SK-N-SH (cell line): ENCODE results near the gene CPNE8. TPM values are rescaled to one million over a fixed set of nuclear protein-coding genes. Genes with fewer than 3 reads are reported as not detected.

ENCODE experiments used
- CTCF ChIA-PET: fragments of 300-600, 350-600 bp; formaldehyde crosslinking; extraction: SDS; loops from one replicate; lab custom pipeline; 2021; lab: Yijun Ruan, JAX
- POLR2A ChIA-PET: fragments of 350-600 bp; sonication (Branson Sonifier 250); formaldehyde crosslinking; extraction: SDS; loops from one replicate; lab custom pipeline; 2020; ENCODE audit warnings: antibody characterized with exemption, inconsistent platforms; lab: Yijun Ruan, JAX
- DNase-seq: peaks from one replicate; pipeline ENCODE4 v3.0.0; 2012
- H2AFZ ChIP-seq: fragments of 200-600 bp; sonication (generic); 2 replicates; pipeline ENCODE4 v1.8.1; 2016; ENCODE audit warnings: antibody characterized with exemption, mild to moderate bottlenecking, low read depth
- H3F3A ChIP-seq: fragments of 200-600 bp; sonication (generic); replicated peaks from 2 replicates; pipeline ENCODE3; 2016; ENCODE audit warnings: antibody characterized with exemption, mild to moderate bottlenecking; ENCODE audit not compliant: insufficient read depth
- H3K27ac ChIP-seq, 2 experiments: fragments of 200-500 bp in 1 of 2; fragments of 200-600 bp in 1 of 2; sonication (Bioruptor generic) in 1 of 2; sonication (generic), shearing (Covaris generic) in 1 of 2; 2 replicates each; pipeline versions ENCODE4 v1.5.1 to v1.6.1; 2014 to 2016; ENCODE audit warnings: low read depth in 2 of 2, inconsistent platforms in 1 of 2, low read length in 1 of 2, mild to moderate bottlenecking in 1 of 2, mixed read lengths in 1 of 2
- H3K27me3 ChIP-seq: fragments of 200-600 bp; sonication (generic), shearing (Covaris generic); 2 replicates; pipeline ENCODE4 v1.6.1; 2016; ENCODE audit warnings: mixed run types; ENCODE audit not compliant: insufficient read depth
- H3K36me3 ChIP-seq, 2 experiments: fragments of 200-500 bp in 1 of 2; fragments of 200-600 bp in 1 of 2; sonication (Bioruptor generic) in 1 of 2; sonication (generic) in 1 of 2; replicated peaks in 1 of 2; 2 replicates each; pipeline versions ENCODE3 to v1.5.1; 2014 to 2016; ENCODE audit warnings: low read length in 1 of 2, mild to moderate bottlenecking in 1 of 2; ENCODE audit not compliant: insufficient read depth in 2 of 2, control insufficient read depth in 1 of 2
- H3K4me1 ChIP-seq, 2 experiments: fragments of 200-500 bp in 1 of 2; fragments of 200-600 bp in 1 of 2; sonication (Bioruptor generic) in 1 of 2; sonication (generic), shearing (Covaris generic) in 1 of 2; 2 replicates each; pipeline versions ENCODE4 v1.5.1 to v1.6.1; 2014 to 2016; ENCODE audit warnings: low read depth in 1 of 2, low read length in 1 of 2, mixed run types in 1 of 2; ENCODE audit not compliant: insufficient read depth in 2 of 2, control insufficient read depth in 1 of 2
- H3K4me2 ChIP-seq: fragments of 200-600 bp; sonication (generic), shearing (Covaris generic); 2 replicates; pipeline ENCODE4 v1.6.1; 2017; ENCODE audit warnings: mixed run types
- H3K4me3 ChIP-seq, 2 experiments: fragments of 200-500 bp in 1 of 2; fragments of 200-600 bp in 1 of 2; sonication (Bioruptor generic) in 1 of 2; sonication (generic), shearing (Covaris generic) in 1 of 2; 2 replicates each; pipeline versions ENCODE4 v1.5.1 to v1.8.1; 2014 to 2016; ENCODE audit warnings: low read depth in 2 of 2, inconsistent platforms in 1 of 2, low read length in 1 of 2, mild to moderate bottlenecking in 1 of 2, mixed read lengths in 1 of 2, moderate library complexity in 1 of 2
- H3K79me2 ChIP-seq: fragments of 200-600 bp; sonication (generic); 2 replicates; pipeline ENCODE4 v1.8.1; 2017; ENCODE audit warnings: mild to moderate bottlenecking; ENCODE audit not compliant: insufficient read depth
- H3K9ac ChIP-seq: fragments of 200-600 bp; sonication (generic); 2 replicates; pipeline ENCODE4 v1.6.1; 2017; ENCODE audit warnings: mixed run types
- H3K9me2 ChIP-seq: fragments of 200-600 bp; sonication (generic); 2 replicates; pipeline ENCODE4 v1.6.1; 2017; ENCODE audit warnings: mixed run types
- H3K9me3 ChIP-seq: fragments of 200-600 bp; sonication (generic); 2 replicates; pipeline ENCODE4 v1.6.1; 2017; ENCODE audit warnings: mixed run types, mild to moderate bottlenecking, moderate library complexity
- H4K20me1 ChIP-seq: fragments of 200-600 bp; sonication (generic); 2 replicates; pipeline ENCODE4 v1.6.1; 2017; ENCODE audit warnings: mild to moderate bottlenecking, mixed run types; ENCODE audit not compliant: insufficient read depth
- CHD2 ChIP-seq: fragments of 150-350 bp; IDR thresholded peaks from 2 replicates; pipeline ENCODE4 v1.6.1; 2018; ENCODE audit warnings: low read length; ENCODE audit not compliant: partially characterized antibody
- EZH2phosphoT487 ChIP-seq: fragments of 200-600 bp; sonication (generic); IDR thresholded peaks from 2 replicates; pipeline ENCODE4 v1.6.1; 2017; ENCODE audit warnings: low read depth, mixed run types, mild to moderate bottlenecking, antibody characterized with exemption, moderate library complexity, borderline replicate concordance
- JUND ChIP-seq: IDR thresholded peaks from 2 replicates; pipeline ENCODE4 v1.4.0; 2012
- NFIC ChIP-seq: IDR thresholded peaks from 2 replicates; pipeline ENCODE4 v1.4.0; 2012; ENCODE audit warnings: borderline replicate concordance
- PBX3 ChIP-seq: IDR thresholded peaks from 2 replicates; pipeline ENCODE4; 2012
- POLR2AphosphoS5 ChIP-seq: IDR thresholded peaks from 2 replicates; pipeline ENCODE4 v1.6.1; 2012; ENCODE audit warnings: low read depth, low read length
- RAD21 ChIP-seq: IDR thresholded peaks from 2 replicates; pipeline ENCODE4 v1.6.1; 2012; ENCODE audit warnings: mild to moderate bottlenecking, low read length
- RFX5 ChIP-seq: IDR thresholded peaks from 2 replicates; pipeline ENCODE4 v1.6.1; 2012; ENCODE audit warnings: mild to moderate bottlenecking, improper control_type of control experiment, low read length
- SIN3A ChIP-seq: IDR thresholded peaks from 2 replicates; pipeline ENCODE4 v1.6.1; 2012; ENCODE audit warnings: low read depth, mild to moderate bottlenecking, low read length, moderate library complexity, borderline replicate concordance
- YY1 ChIP-seq: IDR thresholded peaks from 2 replicates; pipeline ENCODE4 v1.4.0; 2012; ENCODE audit warnings: low read depth, mild to moderate bottlenecking
- WGBS: methylation state at CpG from one replicate; pipeline ENCODE4 v1.1.6; 2017; ENCODE audit warnings: low lambda C conversion rate; 5-methylcytosine and 5-hydroxymethylcytosine counted together
- polyA plus RNA-seq, 3 experiments: library from polyadenylated mRNA; depleted of rRNA; stranded (reverse); fragments of >200 nt; gene quantifications; 2 replicates each; pipeline ENCODE4 v1.2.3, GENCODE V29; 2012
- TF ChIP-seq, protein P1 (sequence below): IDR thresholded peaks from 2 replicates; pipeline ENCODE4 v1.4.0; 2012; ENCODE audit warnings: low read depth, borderline replicate concordance
- TF ChIP-seq, protein P2 (sequence below): fragments of 200-600 bp; sonication (generic); IDR thresholded peaks from 2 replicates; pipeline ENCODE4 v1.6.1; 2017; ENCODE audit warnings: antibody characterized with exemption, mild to moderate bottlenecking, moderate library complexity
- TF ChIP-seq, protein P3 (sequence below): IDR thresholded peaks from 2 replicates; pipeline ENCODE4 v1.4.0; 2012; ENCODE audit warnings: low read depth
- TF ChIP-seq, protein P4 (sequence below): fragments of 150-350 bp; IDR thresholded peaks from 2 replicates; pipeline ENCODE4 v1.6.1; 2016; ENCODE audit warnings: mild to moderate bottlenecking, low read depth, low read length
- TF ChIP-seq, protein P5 (sequence below): IDR thresholded peaks from 2 replicates; pipeline ENCODE4 v1.6.1; 2012; ENCODE audit warnings: mild to moderate bottlenecking, low read depth, low read length, moderate library complexity

Gene CPNE8
- polyA plus RNA-seq, 1 of the 3 experiments (the other 2 are of a cell fraction) = not detected

- DNase-seq = no peak
- TF ChIP-seq POLR2AphosphoS5 (no peak), RAD21 (no peak), PBX3 (no peak), JUND (no peak), RFX5 (no peak), NFIC (no peak), CHD2 (no peak), YY1 (no peak), EZH2phosphoT487 (no peak), SIN3A (no peak)
- TF ChIP-seq, protein P1, sequence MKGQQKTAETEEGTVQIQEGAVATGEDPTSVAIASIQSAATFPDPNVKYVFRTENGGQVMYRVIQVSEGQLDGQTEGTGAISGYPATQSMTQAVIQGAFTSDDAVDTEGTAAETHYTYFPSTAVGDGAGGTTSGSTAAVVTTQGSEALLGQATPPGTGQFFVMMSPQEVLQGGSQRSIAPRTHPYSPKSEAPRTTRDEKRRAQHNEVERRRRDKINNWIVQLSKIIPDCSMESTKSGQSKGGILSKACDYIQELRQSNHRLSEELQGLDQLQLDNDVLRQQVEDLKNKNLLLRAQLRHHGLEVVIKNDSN = no peak
- TF ChIP-seq, protein P2, sequence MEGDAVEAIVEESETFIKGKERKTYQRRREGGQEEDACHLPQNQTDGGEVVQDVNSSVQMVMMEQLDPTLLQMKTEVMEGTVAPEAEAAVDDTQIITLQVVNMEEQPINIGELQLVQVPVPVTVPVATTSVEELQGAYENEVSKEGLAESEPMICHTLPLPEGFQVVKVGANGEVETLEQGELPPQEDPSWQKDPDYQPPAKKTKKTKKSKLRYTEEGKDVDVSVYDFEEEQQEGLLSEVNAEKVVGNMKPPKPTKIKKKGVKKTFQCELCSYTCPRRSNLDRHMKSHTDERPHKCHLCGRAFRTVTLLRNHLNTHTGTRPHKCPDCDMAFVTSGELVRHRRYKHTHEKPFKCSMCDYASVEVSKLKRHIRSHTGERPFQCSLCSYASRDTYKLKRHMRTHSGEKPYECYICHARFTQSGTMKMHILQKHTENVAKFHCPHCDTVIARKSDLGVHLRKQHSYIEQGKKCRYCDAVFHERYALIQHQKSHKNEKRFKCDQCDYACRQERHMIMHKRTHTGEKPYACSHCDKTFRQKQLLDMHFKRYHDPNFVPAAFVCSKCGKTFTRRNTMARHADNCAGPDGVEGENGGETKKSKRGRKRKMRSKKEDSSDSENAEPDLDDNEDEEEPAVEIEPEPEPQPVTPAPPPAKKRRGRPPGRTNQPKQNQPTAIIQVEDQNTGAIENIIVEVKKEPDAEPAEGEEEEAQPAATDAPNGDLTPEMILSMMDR = no peak
- TF ChIP-seq, protein P3, sequence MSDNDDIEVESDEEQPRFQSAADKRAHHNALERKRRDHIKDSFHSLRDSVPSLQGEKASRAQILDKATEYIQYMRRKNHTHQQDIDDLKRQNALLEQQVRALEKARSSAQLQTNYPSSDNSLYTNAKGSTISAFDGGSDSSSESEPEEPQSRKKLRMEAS = no peak
- TF ChIP-seq, protein P4, sequence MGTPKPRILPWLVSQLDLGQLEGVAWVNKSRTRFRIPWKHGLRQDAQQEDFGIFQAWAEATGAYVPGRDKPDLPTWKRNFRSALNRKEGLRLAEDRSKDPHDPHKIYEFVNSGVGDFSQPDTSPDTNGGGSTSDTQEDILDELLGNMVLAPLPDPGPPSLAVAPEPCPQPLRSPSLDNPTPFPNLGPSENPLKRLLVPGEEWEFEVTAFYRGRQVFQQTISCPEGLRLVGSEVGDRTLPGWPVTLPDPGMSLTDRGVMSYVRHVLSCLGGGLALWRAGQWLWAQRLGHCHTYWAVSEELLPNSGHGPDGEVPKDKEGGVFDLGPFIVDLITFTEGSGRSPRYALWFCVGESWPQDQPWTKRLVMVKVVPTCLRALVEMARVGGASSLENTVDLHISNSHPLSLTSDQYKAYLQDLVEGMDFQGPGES = no peak
- TF ChIP-seq, protein P5, sequence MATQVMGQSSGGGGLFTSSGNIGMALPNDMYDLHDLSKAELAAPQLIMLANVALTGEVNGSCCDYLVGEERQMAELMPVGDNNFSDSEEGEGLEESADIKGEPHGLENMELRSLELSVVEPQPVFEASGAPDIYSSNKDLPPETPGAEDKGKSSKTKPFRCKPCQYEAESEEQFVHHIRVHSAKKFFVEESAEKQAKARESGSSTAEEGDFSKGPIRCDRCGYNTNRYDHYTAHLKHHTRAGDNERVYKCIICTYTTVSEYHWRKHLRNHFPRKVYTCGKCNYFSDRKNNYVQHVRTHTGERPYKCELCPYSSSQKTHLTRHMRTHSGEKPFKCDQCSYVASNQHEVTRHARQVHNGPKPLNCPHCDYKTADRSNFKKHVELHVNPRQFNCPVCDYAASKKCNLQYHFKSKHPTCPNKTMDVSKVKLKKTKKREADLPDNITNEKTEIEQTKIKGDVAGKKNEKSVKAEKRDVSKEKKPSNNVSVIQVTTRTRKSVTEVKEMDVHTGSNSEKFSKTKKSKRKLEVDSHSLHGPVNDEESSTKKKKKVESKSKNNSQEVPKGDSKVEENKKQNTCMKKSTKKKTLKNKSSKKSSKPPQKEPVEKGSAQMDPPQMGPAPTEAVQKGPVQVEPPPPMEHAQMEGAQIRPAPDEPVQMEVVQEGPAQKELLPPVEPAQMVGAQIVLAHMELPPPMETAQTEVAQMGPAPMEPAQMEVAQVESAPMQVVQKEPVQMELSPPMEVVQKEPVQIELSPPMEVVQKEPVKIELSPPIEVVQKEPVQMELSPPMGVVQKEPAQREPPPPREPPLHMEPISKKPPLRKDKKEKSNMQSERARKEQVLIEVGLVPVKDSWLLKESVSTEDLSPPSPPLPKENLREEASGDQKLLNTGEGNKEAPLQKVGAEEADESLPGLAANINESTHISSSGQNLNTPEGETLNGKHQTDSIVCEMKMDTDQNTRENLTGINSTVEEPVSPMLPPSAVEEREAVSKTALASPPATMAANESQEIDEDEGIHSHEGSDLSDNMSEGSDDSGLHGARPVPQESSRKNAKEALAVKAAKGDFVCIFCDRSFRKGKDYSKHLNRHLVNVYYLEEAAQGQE = no peak
- Histone ChIP-seq H3K4me3 (no peak overlapping the region), H3K36me3 (no peaks in the 10 kb centered on the region), H3K4me2 (no peak overlapping the region), H3K9me2 (no peaks in the 10 kb centered on the region), H3K9ac (no peak overlapping the region), H2AFZ (no peak overlapping the region), H3K79me2 (no peaks in the 10 kb centered on the region), H3K27ac (no peak overlapping the region), H3K27me3 (no peaks in the 10 kb centered on the region), H3K9me3 (no peaks in the 10 kb centered on the region), H3F3A (no peaks in the 10 kb centered on the region), H3K4me1 (no peaks in the 10 kb centered on the region), H4K20me1 (no peaks in the 10 kb centered on the region)
- WGBS = 25% methylated on average over 2 of the region's 2 CpGs
- CTCF ChIA-PET = no interaction called here
- POLR2A ChIA-PET = no interaction called here
These were observed 67.1 kb downstream of the CPNE8 start for GRCh38 chr12:38838056-38838850.
